GM19395 (cell line): ENCODE data around the gene TMED8.
"Not testable (repeated sequence)": the region's sequence is repeated elsewhere in the genome, so short reads cannot be mapped to it uniquely, and the experiment has no call there.

Source experiments
- ATAC-seq: cut with Tn5 transposase; IDR thresholded peaks from one replicate; pipeline ENCODE4 v1.9.1; 2021; ENCODE audit warnings: mild to moderate bottlenecking, moderate library complexity; ENCODE audit not compliant: unreplicated experiment

Gene TMED8, protein sequence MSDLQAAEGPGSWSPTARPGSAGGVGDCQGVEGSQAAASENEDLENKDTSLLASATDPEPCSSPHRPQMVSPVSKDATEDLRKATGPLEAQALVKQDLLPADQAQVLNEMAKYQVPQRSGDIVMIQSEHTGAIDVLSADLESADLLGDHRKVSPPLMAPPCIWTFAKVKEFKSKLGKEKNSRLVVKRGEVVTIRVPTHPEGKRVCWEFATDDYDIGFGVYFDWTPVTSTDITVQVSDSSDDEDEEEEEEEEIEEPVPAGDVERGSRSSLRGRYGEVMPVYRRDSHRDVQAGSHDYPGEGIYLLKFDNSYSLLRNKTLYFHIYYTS

DNA sequence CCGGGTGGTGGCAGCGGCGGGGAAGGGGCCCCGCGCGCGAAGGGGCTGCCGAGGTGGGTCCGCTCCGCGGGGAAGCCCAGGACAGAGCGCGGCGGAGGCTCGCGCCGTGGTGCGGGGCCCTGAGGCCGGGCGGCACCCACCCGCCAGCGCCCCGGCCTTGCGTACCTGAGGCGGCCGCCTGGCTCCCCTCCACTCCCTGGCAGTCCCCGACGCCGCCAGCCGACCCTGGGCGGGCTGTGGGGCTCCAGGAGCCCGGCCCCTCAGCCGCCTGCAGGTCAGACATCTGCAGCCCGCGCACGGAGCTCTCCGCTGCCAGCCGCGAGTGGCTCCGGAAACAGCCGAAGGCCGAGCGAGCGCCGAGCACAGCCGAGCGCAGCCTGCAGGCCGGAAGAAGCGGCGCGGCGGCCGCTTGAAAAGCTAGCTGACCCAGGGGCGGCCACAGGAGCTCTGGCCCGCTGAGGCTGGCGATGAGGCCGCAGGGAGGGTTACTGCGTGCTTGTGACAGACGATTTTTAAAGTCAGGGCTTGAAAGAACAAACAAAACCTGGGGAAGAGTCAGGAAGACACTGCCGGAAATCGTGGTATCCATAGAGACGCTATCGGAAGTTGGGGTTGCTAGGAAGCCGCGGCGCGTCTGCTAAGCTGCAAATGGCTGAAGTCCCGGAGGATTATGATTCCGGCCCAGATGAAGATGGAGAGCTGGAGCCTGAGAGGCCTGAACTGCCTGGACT is at the start of gene TMED8, which contains the start of gene SAMD15:
TSS of gene TMED8 (minus strand) at position 324 of the 731 bp plus-strand sequence. CDS start at position 283, 41 bp downstream.
TSS of gene SAMD15 (plus strand) at position 609 of the 731 bp plus-strand sequence. CDS start at position 649, 40 bp downstream.
- peak; percentile 84 for ATAC-seq

DNA sequence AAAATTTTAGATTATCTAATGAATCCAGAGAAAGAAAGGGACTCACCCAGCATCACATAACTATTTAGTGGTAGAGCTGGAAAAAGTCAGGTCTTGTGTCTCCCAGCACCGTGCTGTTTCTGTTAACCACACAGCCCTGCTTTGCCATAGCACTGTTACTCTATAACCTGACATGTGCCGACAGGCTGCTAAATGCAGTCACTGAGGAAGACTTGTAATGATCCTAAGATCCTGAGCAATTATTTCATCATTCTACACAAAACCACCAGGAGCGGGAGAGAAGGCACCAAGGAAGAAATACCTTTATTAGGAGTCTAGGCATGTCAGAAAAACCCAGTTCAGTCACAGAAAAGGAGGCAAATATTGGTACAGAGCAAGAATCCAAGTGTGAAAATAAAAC is 49.5 kb upstream of the TMED8 start:
- no peak for ATAC-seq

DNA sequence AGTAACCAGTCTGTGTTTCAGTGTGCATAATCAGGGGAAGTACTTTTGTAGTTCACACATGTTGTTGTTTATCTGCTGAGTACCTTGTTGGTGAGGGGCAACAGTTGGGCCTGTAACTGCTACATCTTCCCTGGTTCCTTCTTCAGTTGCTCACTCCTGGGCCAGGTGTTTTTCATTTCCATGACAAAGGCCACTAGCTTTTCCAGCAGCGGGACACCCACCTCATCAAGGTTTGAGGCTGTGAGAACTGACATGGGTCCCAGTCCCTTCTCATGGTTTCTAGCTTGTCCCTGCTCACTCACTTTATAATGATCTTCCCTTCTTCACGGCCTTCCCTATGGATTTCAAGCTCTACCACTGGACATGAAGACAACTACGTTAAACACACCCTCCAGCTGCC is 48.0 kb upstream of the TMED8 start:
- no peak for ATAC-seq

DNA sequence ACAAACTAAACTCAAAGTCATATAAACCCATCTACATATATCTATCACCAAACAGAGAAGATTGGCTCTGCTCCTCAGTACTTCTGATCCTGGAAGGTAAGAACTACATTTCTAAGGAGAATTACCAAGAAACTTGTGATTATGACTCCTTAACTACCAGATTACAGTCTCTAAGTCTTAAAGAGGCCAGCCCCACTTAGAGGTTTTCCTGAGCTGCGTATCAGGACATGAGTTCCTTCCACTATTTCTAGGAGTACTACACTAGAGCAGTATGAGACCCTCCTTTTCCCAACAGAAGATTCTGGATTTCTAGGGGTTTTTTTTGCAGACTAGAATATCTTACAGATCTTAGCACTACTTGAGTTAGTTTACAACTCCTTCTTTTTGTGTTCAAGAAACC is 46.5 kb upstream of the TMED8 start, which contains the start of gene NOXRED1:
TSS of gene NOXRED1 (minus strand) at position 101 of the 400 bp plus-strand sequence. CDS start 634 bp downstream, outside the sequence.
- no peak for ATAC-seq

DNA sequence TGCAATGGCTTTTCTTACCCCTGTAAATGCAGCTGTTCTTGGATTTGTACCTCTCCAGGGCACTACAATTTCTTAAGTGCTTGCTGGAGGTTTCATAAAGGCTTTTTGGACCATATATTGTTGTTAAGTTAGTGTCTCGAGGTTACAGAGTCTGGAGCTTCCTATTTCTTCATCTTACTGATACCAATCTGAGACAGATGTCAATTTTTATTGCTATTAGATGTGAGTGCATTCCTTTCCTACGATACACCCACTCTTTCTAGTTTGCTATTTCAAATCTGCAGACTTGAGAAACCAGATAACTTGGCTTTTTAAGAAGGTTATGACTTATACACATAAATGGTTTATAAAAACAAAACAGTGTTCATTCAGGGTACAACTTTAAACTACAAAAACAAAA is 44.3 kb upstream of the TMED8 start:
- ATAC-seq: no peak

DNA sequence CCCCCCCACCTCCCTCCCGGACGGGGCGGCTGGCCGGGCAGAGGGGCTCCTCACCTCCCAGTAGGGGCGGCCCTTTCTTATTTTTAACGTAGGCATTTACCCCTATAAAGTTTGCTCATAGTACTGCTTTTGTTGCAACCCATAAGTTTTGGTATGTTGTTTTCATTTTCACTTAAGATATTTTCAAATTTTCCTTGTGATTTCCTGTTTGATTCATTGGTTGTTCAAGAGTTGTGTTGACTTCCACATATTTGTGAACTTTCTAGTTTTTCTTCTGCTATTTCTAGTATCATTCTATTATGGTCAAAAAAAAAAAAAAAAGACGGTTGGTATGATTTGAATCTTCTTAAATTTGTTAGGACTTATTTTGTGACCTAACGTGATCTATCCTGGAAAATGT is 39.9 kb upstream of the TMED8 start:
- ATAC-seq: no peak

DNA sequence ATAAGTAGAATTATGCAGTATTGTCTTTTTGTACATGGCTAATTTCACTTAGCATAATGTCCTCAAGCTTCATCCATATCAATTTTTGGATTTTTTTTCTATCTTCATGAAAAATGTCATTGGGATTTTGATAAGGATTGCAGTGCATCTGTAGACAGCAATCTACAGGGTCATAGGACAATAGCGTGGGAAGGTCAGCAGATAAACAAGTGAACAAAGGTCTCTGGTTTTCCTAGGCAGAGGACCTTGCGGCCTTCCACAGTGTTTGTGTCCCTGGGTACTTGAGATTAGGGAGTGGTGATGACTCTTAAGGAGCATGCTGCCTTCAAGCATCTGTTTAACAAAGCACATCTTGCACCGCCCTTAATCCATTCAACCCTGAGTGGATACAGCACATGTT is 39.2 kb upstream of the TMED8 start:
- ATAC-seq: not testable (repeated sequence)

DNA sequence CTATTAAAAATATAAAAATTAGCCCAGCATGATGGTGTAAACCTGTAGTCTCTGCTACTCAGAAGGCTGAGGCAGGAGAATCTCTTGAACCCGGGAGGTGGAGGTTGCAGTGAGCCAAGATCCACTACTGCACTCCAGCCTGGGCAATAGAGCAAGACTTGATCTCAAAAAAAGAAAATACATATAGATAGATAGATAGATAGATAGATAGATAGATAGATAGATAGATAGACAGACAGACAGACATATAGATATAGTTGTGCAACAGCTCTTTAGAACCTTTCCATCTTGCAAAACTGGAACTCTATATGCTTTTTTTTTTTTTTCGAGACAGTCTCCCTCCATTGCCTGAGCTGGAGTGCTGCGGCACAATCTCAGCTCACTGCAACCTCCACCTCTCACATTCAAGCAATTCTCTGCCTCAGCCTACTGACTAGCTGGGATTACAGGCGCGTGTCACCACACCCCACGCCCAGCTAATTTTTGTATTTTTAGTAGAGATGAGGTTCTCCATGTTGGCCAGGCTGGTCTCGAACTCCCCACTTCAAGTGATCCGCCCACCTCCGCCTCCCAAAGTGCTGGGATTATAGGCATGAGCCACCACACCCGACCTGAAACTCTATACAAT is 38.6 kb upstream of the TMED8 start:
- ATAC-seq: not testable (repeated sequence)

DNA sequence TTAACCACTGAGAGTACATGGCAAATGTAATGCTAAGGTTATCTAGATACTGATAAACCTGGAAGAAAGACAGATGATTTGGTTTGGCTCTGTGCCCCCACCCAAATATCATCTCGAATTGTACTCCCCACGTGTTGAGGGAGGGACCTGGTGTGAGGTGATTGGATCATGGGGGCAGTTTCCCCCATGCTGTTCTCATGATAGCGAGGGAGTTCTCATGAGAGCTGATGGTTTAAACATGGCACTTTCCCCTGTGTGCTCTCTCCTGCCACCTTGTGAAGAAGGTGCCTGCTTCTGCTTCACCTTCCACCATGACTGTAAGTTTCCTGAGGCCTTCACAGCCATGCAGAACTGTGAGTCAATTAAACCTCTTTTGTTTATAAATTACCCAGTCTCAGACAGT is 32.2 kb upstream of the TMED8 start:
- no peak for ATAC-seq

DNA sequence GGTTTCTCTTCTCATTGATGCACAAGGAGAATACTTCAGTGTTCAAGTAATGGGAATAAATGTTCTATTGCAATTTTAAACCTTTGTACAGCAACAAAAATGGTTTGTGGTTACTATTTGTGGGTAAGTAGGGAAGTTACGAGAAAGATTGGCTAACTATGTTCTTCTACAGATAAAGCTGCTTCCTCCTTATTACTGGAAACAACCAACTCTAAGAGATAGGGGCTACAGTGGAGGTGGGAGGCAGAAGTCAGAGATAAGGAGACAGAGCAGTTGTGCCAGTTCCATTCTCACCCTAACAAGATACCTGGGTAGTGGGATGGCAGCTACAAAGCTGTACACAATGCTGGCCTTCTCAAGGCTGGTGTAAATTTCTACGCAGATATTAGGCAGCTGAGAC is 30.3 kb upstream of the TMED8 start:
- no peak for ATAC-seq

DNA sequence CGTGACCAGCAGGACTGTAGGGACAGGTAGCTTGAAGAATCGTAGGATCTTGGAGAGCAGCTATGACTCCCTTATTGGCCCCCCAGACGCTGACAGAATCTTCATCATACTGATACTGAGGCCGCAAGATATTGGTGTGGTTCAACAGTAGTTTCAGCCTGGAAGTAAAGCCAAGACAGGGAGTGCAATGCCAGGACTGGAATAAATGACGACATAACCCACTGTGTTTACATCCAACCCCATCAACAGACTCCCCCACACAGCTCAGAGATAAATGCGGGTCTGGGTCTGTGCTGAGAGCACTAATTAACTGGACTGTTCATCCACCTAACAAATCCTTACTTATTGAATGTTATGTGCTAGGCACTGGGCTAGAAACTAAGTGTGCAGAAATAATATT is 29.8 kb upstream of the TMED8 start:
- no peak for ATAC-seq

DNA sequence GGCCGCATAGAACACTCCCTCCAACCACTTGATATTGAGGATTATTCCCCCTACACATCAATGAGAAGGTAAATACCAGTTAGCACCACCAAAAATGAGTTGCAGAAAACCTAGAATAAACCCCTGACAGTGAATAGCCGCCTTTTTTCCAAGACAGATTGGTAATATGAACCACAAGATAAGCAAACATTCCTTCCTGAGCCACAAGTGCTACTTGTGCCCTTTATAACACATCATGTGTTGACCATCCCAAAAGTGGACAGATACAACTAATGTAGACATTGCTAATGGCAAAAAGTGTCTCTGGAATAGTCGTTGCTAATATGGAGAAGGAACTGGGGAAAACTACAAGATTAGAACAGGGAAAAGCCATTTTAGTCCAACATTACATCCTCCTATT is 29.2 kb upstream of the TMED8 start:
- no peak for ATAC-seq

DNA sequence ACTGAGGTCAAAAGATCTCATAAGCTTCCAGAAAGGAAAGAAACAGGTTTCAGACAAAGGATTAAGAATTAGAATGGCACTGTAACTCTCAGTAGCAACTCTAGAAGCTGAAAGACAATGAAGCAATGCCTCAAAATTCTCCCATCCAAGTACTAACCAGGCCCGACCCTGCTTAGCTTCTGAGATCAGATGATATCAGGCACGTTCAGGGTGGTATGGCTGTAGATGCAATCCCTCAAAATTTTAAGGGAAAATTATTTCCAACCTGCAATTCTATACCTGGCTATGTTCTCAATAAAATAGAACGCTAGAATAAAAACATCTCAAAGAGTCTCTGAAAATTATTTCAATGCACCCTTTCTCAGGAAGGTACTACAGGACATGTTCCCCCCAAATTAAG is 26.9 kb upstream of the TMED8 start:
- ATAC-seq: no peak

DNA sequence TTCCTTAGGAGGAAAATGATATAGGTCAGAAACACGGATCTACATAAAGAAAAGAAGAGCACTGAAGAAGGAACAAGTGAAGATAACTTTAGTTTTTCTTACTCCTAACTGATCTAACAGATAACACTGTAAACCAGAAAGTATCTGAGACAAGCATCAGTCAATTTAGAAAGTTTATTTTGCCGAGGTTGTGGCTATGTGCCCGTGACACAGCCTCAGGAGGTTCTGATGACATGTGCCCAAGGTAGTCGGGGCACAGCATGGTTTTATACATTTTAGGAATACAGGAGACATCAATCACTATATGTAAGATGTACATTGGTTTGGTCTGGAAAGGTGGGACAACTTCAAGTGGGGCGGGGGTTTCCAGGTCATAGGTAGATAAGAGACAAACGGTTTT is 23.3 kb upstream of the TMED8 start:
- ATAC-seq: no peak

DNA sequence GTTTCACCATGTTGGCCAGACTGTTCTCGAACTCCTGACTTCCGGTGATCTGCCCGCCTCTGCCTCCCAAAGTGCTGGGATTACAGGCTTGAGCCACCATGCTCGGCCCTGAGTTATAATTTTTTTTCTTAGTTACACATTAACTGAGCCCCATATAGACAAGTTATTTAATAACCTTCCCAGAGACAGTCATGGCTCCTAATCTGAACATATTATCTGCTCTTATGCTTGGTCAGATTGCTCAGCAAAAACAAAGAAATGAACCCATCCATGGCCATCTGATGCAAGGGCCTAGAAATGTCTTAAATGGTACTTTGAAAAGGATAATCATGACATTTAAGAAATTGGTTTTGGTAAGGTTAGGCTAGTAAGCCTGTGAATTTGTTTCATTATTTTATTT is 13.3 kb upstream of the TMED8 start:
- ATAC-seq: no peak

DNA sequence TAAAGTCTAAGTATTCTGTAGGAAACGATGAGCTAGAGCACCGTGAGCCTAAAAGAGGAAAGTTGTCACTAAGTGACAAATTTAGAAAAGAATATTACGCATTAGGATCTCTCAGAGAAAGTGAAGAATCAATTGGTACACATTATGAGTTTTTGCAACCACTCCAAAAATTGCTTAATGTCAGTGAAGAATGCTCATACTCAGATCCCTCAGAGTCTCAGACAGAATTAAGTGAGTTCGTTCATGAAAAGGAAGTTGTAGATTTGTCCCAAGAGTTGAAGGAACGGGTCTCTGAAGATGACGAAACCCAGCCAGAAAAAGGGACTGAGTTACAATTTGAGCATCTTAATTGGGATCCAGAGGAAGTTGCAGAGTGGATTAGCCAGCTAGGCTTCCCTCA is 1.8 kb upstream of the TMED8 start:
- no peak for ATAC-seq

DNA sequence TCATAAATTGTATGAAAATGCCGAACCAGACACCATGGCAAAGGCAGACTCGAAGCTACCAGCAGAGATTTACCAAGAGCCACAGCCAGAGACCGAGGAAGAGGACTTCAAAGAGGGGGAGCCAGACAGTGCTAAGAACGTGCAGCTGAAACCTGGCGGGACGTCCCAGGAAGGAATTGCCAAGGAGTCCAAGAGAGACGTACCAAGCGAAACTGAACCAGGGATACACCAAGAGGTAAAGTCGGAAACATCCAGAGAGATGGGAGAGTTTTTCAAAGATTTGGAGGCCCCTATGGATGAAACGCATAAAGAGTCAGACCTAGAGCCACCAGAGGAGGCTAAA is 579 bp upstream of the TMED8 start:
- ATAC-seq: peak; percentile 4

DNA sequence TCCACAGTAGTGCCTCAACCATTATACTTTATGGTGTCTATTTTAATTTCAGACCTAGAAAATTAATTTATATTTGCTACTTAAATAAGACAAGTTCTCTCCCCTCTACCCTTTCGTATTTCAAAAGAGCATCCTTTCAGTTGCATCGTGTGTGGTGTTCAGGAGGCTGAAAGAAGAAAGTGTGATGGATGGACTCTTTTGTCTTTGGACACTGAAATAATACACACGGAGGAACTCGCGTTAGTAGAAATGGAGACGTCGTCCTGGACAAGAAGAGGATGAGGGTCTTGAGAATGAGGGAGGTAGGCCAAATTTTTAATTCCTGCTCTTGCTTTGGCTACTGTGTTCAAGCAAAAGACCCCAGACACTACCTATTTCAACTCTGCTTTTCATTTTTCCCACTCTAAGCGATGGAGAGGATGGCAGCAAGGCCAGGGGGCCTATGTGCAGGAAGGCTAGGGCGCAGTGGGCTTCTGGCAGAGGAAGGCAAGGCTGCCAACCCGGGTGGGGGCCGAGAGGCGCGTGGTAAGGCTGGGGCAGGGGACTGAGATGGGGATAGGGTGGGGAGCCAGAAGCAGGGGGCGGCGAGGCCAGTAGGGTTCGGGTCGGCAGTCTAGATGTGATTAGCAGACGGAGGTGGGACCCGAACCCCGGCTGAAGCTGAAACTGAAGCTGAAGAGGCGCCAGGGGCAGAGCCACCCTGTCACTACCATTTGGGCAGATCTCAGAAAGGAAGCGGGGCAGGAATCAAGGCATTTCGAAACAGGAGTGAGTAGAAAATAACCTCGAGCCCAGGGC is 722 bp downstream of the TMED8 start:
- ATAC-seq: peak; percentile 28

DNA sequence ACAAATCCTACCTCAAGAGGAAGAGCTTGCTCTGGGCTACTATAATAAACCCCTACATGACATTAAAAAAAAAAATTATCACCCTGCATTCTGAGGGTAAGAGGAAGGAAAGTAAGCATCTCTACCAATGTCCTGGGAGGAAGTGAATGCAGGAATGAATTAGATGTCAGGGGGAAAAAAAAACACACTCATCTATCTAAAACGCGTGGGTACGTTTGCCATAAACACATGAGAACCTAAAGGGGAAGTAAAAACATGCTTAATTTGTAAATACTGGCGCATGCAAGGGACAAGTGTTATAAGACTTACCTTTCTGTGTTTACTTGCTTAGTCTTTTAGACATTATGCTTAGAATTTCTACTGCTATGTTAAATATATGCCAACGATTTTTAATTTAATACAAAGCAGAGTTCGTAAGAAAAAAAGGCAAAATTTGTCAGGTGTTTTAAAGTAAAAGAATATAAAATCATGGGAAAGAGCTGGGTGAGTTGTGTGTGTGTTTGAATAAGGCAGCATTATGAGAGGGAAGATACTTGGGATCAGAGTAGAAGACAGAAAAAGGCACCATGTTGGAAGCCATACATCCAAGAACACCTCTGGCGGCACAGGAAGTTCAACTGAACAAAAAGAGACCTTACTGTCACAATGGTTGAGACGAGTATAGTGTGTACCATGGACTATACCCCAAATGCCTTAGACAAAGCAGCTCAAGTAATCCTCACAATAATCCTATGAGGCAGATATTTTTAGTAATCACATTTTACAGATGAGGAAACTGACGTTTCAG is 1.5 kb downstream of the TMED8 start:
- ATAC-seq: no peak

DNA sequence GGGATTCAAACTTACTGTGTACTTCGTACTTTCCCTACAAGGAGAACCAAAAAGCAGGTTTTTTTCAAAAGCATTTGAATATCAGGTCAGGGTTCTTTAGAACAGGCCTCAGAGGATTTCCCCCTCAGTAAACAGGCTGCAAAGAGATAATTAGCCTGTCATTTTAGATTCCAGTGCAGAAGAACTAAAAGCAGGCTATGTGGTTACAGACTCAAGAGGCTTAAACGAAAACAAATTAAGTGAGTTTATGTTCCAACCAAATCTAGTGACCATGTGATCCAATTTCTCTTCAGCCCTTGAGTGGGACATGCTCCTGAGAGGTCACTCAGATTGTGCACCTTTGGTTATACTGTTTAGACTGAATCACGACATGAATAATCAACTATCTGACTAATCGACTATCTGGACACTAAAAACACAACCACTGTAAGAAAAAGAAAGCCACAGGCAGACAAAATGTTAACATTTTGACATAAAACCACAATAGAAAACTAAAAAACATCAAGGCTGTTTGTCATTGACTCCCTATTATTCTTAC is 4.5 kb downstream of the TMED8 start:
- ATAC-seq: peak; percentile 34
